Esophagus squamous epithelium (tissue), 5 donors: ENCODE data around the gene OPHN1. TPM values are rescaled to one million over a fixed set of nuclear protein-coding genes. Genes with fewer than 3 reads are reported as not detected.

Source experiments
- DNase-seq: peaks from one replicate; lab custom pipeline; 2025; lab: John Stamatoyannopoulos, UW
- H3K27ac ChIP-seq, 4 donors: fragments of 200-600 bp; sonication (generic); one replicate each; pipeline ENCODE4 v1.5.1; 2016 to 2019; ENCODE audit warnings: mild to moderate bottlenecking in 1 of 4
- H3K27me3 ChIP-seq, 4 donors: fragments of 200-600 bp; sonication (generic); 1 replicate in 3 of 4; 2 replicates in 1 of 4; pipeline versions ENCODE4 v1.5.1 to v1.6.0; 2017 to 2021; ENCODE audit warnings: antibody characterized with exemption in 1 of 4
- H3K36me3 ChIP-seq, 3 donors: fragments of 200-600 bp; sonication (generic); one replicate each; pipeline ENCODE4 v1.5.1; 2016 to 2019
- H3K4me1 ChIP-seq, 3 donors: fragments of 200-600 bp; sonication (generic); one replicate each; pipeline ENCODE4 v1.5.1; 2017 to 2019
- H3K4me3 ChIP-seq, 4 donors: fragments of 200-600 bp; sonication (generic); 1 replicate in 3 of 4; 2 replicates in 1 of 4; pipeline ENCODE4 v1.5.1; 2016 to 2019; ENCODE audit warnings: mild to moderate bottlenecking in 2 of 4, moderate library complexity in 1 of 4
- H3K9me3 ChIP-seq, 3 donors: fragments of 200-600 bp; sonication (generic); one replicate each; pipeline ENCODE4 v1.5.1; 2016 to 2019
- CTCF ChIP-seq, 6 experiments: fragments of 450-650 bp in 4 of 6; fragments of 200-600 bp in 2 of 6; sonication (generic) in 2 of 6; IDR thresholded peaks; one replicate each; pipeline ENCODE4 v1.5.1; 2016 to 2019; ENCODE audit warnings: antibody characterized with exemption in 6 of 6, mild to moderate bottlenecking in 4 of 6, moderate library complexity in 4 of 6
- POLR2A ChIP-seq, 4 donors: fragments of 450-650 bp; IDR thresholded peaks; one replicate each; pipeline ENCODE4 v1.6.1; 2017; ENCODE audit warnings: antibody characterized with exemption in 4 of 4, mild to moderate bottlenecking in 4 of 4, moderate library complexity in 3 of 4
- WGBS, 2 donors: methylation state at CpG; one replicate each; pipeline ENCODE4 v1.1.5; 2018; 5-methylcytosine and 5-hydroxymethylcytosine counted together
- intact Hi-C: fragments of 100-400 bp; cut with DNase I; formaldehyde crosslinking; loops from one replicate; pipeline ENCODE4 v1.15.0; 2022
- total RNA-seq, 4 donors: library from RNA; depleted of rRNA; stranded (reverse); fragments of >200 nt; gene quantifications; one replicate each; pipeline ENCODE4 v1.1.0, GENCODE V29; 2016
- donor health status: DM: yes; HTN: yes; CAD: no.

Gene OPHN1
- total RNA-seq, 4 donors from 2014 or later, result 2.6 to 6.5 (median 4.4) TPM

GRCh38 chrX:68113837-68114572 lies 319.3 kb downstream of the OPHN1 start:
- H3K27me3 ChIP-seq, result no peaks in the 10 kb centered on the region
- no peaks in the 10 kb centered on the region for H3K9me3 ChIP-seq
- no peak for DNase-seq
- TF ChIP-seq POLR2A (IDR thresholded peaks at IDR 0.05), result no peak
- no peak for TF ChIP-seq CTCF (IDR thresholded peaks at IDR 0.05)
- no peak overlapping the region for H3K27ac ChIP-seq
- peaks cover 0 to 8% (median 0%) of the 10 kb centered on the region in 3 donors for H3K4me1 ChIP-seq
- 69 to 76% methylated on average over 5 of the region's 5 CpGs for whole genome bisulfite sequencing, 2 donors
- intact Hi-C loops, result no loop called here
- peaks cover 0 to 18% (median 0%) of the 10 kb centered on the region in 3 donors for H3K36me3 ChIP-seq
- H3K4me3 ChIP-seq, result no peak overlapping the region

GRCh38 chrX:68112321-68112720 lies 321.0 kb downstream of the OPHN1 start:
- Histone ChIP-seq H3K36me3 (peaks cover 0 to 18% (median 0%) of the 10 kb centered on the region in 3 donors), H3K4me1 (peaks cover 0 to 8% (median 0%) of the 10 kb centered on the region in 3 donors), H3K4me3 (no peak overlapping the region), H3K27ac (no peak overlapping the region), H3K27me3 (no peaks in the 10 kb centered on the region), H3K9me3 (no peaks in the 10 kb centered on the region)
- no peak for DNase-seq
- intact Hi-C loops, result no loop called here
- 60 to 79% methylated on average over 3 of the region's 3 CpGs for WGBS, 2 donors
- TF ChIP-seq CTCF (IDR thresholded peaks at IDR 0.05), result no peak
- no peak for TF ChIP-seq POLR2A (IDR thresholded peaks at IDR 0.05)

DNA sequence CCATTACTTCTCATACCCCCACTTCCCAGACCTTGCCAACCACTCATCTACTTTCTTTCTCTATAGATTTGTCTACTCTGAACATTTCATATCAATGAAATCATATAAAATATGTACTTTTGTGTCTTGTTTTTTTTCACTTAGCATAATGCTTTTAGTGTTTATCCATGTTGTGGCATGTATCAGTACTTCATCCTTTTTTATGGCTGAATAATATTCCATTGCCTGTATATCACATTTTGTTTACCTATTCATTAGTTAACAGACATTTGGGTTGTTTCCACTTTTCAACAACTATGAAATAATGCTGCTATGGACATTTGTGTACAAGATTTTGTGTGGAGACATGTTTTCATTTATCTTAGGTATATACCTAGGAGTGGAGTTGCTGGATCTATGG lies 324.1 kb downstream of the OPHN1 start:
- intact Hi-C loops, result no loop called here
- TF ChIP-seq CTCF (IDR thresholded peaks at IDR 0.05) (no peak), POLR2A (IDR thresholded peaks at IDR 0.05) (no peak)

GRCh38 chrX:68098431-68098830 lies 334.9 kb downstream of the OPHN1 start:
- TF ChIP-seq POLR2A (IDR thresholded peaks at IDR 0.05) (no peak), CTCF (IDR thresholded peaks at IDR 0.05) (no peak)
- no peak for DNase-seq
- H3K4me1 ChIP-seq, result no peaks in the 10 kb centered on the region
- H3K27me3 ChIP-seq, result no peaks in the 10 kb centered on the region
- no peak overlapping the region for H3K27ac ChIP-seq
- no peak overlapping the region for H3K4me3 ChIP-seq
- H3K9me3 ChIP-seq, result no peaks in the 10 kb centered on the region
- intact Hi-C loops, result no loop called here
- H3K36me3 ChIP-seq, result peaks cover 0 to 9% (median 0%) of the 10 kb centered on the region in 3 donors
- WGBS, 2 donors, result 71 to 100% methylated on average over 1 to 2 of the region's 2 CpGs

More for the DNA sequence above, 324.1 kb downstream of the OPHN1 start:
- Histone ChIP-seq H3K4me1 (no peaks in the 10 kb centered on the region), H3K27ac (no peak overlapping the region), H3K9me3 (no peaks in the 10 kb centered on the region), H3K27me3 (no peaks in the 10 kb centered on the region), H3K4me3 (no peak overlapping the region), H3K36me3 (peaks cover 0 to 18% (median 0%) of the 10 kb centered on the region in 3 donors)
- no peak for DNase-seq

DNA sequence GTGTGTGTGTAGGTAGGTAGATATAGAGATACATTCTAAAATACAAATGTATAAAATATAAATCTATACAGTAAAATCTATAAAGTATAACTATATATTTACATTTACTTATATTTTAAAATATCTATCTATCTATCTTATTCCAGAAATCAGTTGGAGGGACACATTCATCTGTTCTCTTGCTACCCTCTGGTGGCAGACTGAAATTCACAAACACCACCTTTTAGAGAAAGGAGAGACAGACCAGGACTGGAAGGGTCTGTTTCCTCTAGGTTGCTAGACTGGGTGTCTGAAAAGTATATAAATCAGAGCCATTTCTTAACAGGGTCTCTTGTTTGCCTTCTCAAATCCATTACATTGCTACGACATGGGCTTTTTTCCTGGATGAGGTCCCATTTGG lies 343.0 kb downstream of the OPHN1 start:
- intact Hi-C loops, result no loop called here
- no peak for DNase-seq
- WGBS, 2 donors, result 79 to 100% methylated on average over 1 of the region's 1 CpG
- H3K9me3 ChIP-seq, result no peaks in the 10 kb centered on the region
- H3K27me3 ChIP-seq, result no peaks in the 10 kb centered on the region
- H3K4me1 ChIP-seq, result no peaks in the 10 kb centered on the region
- H3K4me3 ChIP-seq, result no peak overlapping the region
- no peak overlapping the region for H3K27ac ChIP-seq
- H3K36me3 ChIP-seq, result peaks cover 0 to 2% (median 0%) of the 10 kb centered on the region in 3 donors
- TF ChIP-seq POLR2A (IDR thresholded peaks at IDR 0.05), result no peak
- TF ChIP-seq CTCF (IDR thresholded peaks at IDR 0.05), result no peak
